Dermis blood vessel endothelial cell (primary cell): ENCODE data around the gene MKKS. TPM values are rescaled to one million over a fixed set of nuclear protein-coding genes. Genes with fewer than 3 reads are reported as not detected.
"Not testable (repeated sequence)": the region's sequence is repeated elsewhere in the genome, so short reads cannot be mapped to it uniquely, and the experiment has no call there.

Experiments
- DNase-seq: peaks from one replicate; pipeline ENCODE4 v3.0.0; 2010
- total RNA-seq: library from RNA; depleted of rRNA; stranded (reverse); fragments of >200 nt; gene quantifications from 2 replicates; pipeline ENCODE4 v1.2.3, GENCODE V29; 2014

The MKKS gene
- total RNA-seq, 1 donor from 2014 or later = 6.5 TPM

GRCh38 chr20:10411673-10412072 lies 22.3 kb downstream of the MKKS start:
- no peak for DNase-seq

DNA sequence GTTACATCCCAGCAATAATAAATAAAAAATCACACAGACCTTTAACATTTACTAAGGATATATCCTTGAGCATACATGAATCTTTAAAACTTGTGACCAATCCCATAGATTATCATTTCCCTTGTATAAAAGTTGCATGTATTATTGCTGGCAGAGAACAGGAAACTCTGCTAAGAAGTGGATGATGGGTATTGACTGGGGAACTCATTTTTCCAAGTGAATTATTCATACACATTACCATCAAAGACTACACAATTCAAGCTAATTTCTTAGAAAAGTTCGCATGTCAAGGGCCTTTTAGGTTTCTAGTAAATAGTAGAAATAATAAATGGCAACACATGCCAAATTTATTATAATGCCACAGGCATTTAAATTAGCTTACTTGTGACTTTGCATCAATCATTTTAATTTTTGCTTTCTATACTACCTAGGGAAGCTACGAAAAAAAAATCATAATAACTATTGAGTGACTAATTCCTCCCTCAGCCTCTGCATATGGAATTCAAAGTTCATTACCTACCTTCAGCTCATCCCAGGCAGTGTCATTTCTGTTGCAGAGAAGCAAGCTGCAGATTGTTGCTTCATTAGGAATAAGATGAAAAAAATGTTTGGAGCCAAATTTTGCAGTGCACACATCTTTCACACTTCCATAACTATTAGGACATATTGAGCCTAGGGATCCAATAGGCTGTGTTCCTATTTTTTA lies 25.8 kb downstream of the MKKS start:
- DNase-seq = no peak

DNA sequence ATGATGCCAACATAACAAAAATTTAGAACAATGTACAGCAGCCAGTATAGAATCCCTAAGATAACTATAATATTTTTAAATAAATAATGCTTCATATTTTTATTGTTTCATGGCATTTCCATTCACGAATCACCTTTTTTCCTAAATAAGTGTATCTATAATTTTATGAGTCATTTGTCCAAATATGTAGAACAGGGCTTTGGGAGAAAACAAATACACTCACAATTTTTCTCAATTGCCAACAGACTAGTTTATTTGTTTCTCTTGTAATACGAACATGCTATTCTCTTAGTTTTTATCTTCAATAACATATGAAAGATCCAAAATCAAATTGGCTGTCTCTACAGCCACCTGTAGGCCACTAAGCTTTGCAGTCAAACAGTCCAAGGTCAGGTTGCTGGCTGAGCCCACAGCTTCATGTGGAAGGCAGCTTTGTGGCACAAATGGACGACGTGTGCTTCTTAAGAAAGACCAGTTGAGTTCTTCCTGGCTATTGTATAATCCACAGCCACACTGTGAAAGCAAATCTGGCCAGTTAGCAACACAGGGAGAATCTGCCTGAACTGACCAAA lies 29.0 kb downstream of the MKKS start:
- DNase-seq = no peak

DNA sequence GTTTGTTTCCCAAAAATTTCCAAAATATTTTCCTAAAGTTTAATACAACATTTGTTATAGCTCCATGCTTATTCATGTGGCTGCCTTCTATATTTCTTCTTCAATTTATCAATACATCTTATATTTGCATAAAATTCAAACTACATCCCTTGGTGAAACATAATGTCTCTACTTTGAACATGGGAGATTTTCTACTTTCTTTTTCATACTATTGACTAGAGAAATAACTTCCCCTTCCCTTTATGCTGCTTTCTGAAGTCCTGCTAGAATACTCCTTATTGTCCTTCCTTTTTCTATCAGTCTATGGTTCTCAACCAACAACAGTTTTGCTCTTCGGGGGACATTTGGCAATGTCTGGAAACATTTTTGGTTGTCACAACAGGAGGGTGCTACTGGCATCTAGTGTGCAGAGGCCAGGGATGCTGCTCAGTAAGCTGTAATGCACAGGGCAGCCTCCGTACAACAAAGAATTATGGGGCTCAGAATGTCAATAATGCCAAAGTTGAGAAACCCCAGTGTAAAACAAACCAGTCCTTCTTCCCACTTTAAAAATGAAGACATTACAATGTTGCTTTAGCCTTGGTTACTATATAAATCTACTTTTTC lies 29.9 kb downstream of the MKKS start:
- no peak for DNase-seq

DNA sequence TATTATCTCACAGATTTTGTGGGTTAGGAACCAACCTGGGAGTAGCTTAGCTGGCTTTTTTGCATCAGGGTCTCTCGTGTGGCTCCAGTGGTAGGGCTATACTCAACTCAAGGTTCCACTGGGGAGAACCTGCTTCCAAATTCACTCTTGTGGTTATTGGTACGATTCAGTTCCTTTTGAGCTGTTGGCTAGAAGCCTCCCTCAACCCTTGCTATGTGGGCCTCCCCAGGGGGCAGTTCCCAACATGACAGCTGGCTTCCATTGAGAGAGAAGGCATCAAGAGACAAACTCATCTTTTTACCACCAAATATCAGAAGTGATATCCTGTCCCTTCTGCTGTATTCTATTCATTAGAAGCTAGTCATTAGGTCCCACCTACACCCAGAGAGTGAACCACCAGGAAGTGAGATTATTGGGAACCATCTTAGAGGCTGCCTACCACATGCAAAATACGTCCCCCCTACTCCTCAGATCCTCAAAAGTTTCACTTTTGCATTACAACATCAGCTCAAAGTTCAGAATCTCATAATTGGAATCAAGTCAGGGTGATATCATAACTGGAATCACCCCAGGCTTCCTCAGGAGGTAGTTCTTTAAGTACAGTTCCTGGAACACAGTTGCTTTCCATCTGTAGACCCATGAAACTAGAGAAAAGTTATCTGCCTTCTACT lies 30.9 kb downstream of the MKKS start:
- DNase-seq = no peak

DNA sequence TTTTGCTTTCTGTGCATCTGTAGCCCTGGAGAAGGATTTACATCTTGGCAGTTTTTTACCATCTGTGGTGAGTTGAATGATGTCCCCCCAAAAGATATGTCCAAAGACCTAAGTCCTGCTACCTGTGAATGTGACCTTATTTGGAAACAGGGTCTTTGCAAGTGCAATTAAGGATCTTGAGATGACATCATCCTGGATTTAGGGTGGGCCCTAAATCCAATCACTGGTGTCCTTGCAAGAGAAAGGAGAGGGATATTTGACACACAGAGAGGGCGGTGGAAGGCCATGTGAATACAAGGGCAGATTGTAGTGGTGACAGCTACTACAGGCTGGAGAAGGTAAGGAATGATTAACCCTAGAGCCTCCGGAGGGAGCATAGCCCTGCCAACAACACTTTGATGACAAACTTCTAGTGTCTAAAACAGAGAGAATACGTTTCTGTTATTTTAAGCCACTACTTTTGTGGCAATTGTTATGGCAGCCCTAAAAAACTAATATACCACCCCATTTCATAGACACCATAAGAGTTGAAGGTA lies 35.1 kb downstream of the MKKS start:
- DNase-seq = no peak

GRCh38 chr20:10394752-10395151 lies 39.3 kb downstream of the MKKS start:
- not testable (repeated sequence) for DNase-seq

GRCh38 chr20:10390709-10391108 lies 43.3 kb downstream of the MKKS start:
- DNase-seq = no peak

GRCh38 chr20:10388597-10388996 lies 45.4 kb downstream of the MKKS start:
- DNase-seq = no peak

DNA sequence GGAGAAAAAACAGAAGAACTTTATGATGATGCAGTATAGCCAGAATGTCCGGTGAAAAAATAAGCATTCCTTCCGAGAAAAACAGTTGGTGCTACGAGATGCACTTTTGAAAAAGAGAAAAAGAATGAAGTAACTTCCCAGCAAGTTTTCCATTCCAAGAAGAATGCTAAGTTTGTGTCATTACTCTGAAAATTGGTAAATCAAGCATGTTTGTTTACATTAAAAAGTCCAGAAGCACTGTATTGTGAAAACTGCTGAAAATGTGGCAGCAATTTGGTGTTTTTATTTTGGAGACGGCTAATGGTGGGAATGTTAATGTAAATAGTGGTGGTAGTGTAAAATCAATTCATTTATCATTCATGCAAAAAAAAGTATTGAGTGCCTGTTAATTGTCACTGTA lies 46.3 kb downstream of the MKKS start:
- no peak for DNase-seq

DNA sequence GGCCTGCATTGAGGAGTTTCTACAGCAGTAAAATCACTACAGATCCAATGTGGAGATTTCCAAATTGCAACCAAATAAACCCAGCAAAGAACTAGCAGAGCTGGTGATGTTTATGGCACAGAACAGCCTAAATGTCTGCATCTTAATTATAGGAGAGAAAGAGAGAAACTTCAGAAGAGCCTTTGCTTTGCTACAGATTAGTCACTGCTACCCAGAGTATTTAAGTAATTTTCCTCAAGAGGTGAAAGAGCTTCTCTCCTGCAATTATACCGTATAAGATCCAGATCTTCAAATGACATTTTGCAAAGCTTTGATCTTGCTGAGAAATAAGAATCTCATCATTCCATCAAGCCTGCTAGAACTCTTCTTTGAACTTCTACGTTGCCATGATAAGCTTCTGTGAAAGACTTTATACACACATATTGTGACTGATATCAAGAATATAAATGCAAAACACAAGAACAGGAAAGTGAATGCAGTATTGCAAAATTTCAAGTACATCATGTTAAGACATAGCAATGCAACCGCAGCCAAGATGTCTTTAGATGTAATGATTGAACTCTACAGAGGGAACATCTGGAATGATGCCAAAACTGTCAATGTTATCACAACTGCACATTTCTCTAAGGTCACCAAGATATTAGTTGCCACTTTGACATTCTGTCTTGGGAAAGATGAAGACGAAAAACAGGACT lies 48.0 kb downstream of the MKKS start:
- no peak for DNase-seq

DNA sequence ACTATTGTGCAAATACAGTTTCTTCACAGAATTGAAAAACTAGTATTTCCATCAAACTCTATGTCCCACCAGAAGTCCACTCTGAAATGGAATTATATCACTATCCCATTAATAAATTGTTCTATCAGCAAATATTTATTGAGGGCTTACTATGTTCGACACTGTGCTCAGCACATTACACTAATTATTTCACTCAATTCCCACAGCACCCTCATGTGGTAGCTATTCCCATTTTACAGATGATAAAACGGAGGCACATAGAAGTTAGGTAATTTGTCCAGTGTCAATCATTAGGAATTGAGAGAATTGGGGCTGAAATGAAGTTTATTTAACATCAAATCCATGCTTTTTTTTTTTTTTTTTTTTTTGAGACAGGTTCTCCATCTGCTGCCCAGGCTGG lies 52.5 kb downstream of the MKKS start:
- DNase-seq = peak; percentile 52

GRCh38 chr20:10379761-10380160 lies 54.3 kb downstream of the MKKS start:
- peak; percentile 68 for DNase-seq

DNA sequence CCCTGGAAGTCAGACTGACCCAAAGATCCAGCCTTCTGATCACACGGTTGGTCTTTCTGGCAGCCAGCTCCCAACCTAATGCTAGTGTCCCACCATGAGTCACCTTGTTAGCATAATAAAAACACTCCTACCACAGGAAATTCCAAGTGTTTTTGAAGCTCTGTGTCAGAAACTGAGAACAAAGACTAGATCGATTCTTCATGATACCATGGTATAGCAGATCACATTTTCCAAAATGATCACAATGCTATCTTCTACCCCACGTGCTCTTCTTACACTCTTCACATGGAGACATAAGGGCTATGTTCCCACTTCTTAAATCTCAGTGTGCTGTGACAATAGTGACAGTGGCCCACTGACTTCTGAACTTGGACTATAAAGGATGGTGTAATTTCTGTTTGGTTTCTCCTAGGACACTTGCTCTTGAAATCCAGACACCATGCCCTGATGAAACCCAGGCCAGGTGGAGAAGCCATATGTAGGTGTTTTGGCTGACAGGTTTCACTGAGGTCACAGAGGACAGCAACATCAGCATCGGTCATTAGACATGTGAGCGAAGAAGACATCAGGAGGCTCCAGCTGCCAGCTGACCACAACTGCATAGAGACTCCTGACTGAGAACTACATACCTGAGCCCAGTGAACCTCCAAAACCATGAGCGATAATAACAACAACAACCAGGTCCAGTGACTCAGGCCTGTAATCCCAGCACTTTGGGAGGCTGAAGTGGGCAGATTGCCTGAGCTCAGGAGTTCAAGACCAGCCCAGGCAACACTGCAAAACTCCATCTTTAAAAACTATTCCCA lies 57.5 kb downstream of the MKKS start:
- DNase-seq = peak; percentile 90

GRCh38 chr20:10375191-10375590 lies 58.8 kb downstream of the MKKS start:
- DNase-seq = no peak

- DNase-seq = no peak
Measured at GRCh38 chr20:10374036-10374435, 60.0 kb downstream of the MKKS start.

- DNase-seq = no peak
Measured at GRCh38 chr20:10371467-10371866, 62.6 kb downstream of the MKKS start.

DNA sequence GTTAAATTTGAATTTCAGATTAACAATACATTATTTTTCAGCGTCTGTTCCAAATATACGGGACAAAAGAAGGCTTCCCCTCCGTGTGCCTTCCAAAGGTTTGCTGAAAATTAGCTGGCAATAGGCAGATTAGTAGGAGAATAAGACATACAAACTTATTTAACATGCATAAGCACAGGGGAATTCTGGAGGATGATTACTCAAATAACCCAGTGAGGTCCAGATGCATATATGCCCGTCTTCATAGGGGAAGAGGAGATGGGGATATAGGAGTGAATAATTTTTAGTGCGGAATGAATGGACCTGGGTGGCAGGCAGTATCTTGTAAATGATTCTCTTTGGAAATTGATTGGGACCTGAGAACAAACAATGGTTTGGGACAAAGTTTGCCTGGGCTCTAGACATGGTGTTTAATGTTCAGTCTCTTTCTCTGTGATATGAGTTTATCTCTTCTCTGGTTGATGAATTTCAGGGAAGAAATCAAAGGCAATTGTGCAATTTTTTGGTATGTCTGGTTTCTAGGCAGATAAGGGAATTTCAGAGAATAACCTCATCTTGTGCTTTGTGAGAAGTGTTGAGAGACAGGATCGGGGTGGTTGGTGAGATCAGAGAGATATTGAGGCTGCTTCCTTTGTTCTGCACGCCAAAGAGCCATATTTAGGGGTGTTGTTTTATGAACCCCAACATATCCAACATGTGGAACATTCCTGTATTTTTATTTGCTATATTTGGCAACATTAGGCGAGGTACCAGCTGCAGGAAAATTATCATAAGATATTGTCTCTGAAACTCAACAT lies 63.7 kb downstream of the MKKS start:
- DNase-seq = no peak

DNA sequence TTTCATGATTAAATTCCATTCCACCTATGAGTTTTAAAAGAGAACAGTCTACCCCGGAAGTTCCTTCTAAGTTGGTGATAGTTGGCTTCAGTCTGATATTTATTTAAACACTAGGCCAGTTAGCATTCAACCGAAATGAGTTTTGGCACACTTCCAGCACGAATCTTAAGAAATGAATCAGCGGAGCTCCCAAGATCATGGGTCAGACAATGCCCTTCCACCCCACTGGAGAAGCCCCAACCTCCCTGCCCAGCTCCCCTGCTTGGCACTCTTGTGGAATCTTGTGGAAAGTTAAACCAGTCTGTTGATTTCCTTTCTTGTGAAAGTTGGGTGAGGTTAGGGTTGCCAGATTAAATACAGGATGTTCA lies 64.3 kb downstream of the MKKS start:
- peak; percentile 91 for DNase-seq

DNA sequence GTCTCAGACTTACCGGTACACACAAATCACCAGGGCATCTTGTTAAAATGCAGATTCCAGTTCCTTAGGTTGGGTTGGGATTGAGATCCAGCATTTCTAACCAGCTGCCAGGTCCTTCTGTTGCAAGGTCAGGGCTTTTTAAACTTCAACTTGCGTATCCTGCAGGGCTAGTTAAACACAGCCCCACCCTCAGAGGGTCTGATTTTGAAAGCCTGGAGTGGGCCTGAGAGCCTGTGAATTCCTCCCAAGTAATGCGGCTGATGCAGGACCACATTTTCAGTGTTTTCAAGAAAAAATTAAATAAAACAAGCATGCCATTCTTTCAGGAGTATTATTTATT lies 65.3 kb downstream of the MKKS start:
- DNase-seq = no peak
